Right lobe of liver (tissue), 4 donors: ENCODE data around the gene GJC3.

ENCODE experiments used
- CTCF ChIP-seq, 4 donors: fragments of 200-600 bp in 3 of 4; fragments of 450-650 bp in 1 of 4; IDR thresholded peaks; one replicate each; pipeline versions ENCODE4 v1.5.1 to v1.8.0; 2016 to 2022; ENCODE audit warnings: antibody characterized with exemption in 4 of 4, mild to moderate bottlenecking in 2 of 4
- POLR2A ChIP-seq: fragments of 450-650 bp; IDR thresholded peaks from one replicate; pipeline ENCODE4 v1.6.1; 2017; ENCODE audit warnings: antibody characterized with exemption, mild to moderate bottlenecking
- donor health status: DM: no; HTN: no; CAD: no.
- donor health status: DM: no; HTN: no; CAD: no.
- donor health status: DM: no; HTN: yes; CAD: no.

DNA sequence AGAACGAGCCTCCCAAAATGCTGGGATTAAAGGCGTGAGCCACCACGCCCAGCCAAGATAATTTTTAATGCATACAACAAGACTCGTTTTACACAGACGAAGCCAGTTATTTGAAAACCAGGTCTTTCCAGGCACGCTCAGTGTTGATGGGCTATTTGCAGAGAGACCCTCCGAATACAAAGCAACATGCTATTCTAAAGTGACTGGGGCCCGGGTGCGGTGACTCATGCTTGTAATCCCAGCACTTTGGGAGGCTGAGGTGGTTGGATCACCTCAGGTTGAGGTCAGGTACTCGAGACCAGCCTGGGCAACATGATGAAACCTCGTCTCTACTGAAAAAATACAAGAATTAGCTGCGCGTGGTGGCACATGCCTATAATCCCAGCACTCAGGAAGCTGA lies 47.2 kb upstream of the GJC3 start:
- TF ChIP-seq CTCF (IDR thresholded peaks at IDR 0.05) (no peak), POLR2A (no peak)
